ENCODE results near the gene C11orf24. TPM values are rescaled to one million over a fixed set of nuclear protein-coding genes. Genes with fewer than 3 reads are reported as not detected.

C11orf24 gene
- polyA plus RNA-seq, 1 of the 3 experiments (the other 2 are of a cell fraction), result 50.9 TPM

DNA sequence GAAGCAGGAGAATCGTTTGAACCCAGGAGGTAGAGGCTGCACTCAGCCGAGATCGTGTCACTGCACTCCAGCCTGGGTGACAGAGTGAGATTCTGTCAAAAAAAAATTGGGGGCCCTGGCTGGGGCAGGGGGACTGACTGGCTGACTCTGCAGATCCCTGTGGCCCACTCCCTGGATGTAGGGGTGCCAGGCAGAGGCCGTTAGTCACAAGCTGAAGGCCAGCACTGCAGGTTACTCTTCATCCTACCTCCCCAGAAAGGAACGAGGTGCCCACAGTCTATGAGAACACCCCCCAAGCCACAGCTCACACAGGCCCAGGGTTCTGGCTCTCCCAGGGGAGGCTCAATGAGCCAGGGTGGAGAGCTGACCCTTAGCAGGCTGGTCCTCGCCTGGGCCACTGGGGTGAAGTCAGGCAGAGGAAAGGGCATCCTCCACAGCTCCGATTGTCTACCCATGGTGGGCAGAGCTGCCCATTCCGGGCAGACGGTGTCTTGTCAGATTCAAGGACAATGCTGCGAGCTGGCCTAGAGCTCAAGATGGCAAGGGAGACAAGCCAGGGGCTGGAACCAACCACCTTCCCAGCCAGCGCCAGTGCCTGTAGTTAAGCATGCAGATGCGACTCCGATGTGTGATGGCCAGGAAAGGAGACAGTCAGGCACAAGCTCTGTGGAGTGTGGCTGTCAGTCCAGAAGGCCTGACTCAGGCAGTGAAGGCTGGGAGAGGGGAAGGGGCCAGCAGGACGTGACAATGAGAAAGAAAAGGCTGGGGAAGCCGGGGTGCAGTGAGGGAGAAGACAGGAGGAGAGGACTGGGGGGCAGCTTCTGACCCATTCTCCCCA, 12.4 kb downstream of the C11orf24 start:
- POLR2A ChIA-PET, result interaction anchor here (2.8 kb wide), 1 partner anchor 12 kb away, joined by 13 read pairs; the partner anchor contains the start of gene C11orf24
- TF ChIP-seq FOXM1 (IDR thresholded peaks at IDR 0.05; ENCODE audit: low read depth), result no peak
- no peak for TF ChIP-seq YY1 (IDR thresholded peaks at IDR 0.05; ENCODE audit: low read depth)
- TF ChIP-seq, protein P1, sequence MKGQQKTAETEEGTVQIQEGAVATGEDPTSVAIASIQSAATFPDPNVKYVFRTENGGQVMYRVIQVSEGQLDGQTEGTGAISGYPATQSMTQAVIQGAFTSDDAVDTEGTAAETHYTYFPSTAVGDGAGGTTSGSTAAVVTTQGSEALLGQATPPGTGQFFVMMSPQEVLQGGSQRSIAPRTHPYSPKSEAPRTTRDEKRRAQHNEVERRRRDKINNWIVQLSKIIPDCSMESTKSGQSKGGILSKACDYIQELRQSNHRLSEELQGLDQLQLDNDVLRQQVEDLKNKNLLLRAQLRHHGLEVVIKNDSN (IDR thresholded peaks at IDR 0.05; ENCODE audit: borderline replicate concordance, low read depth), result no peak
- Histone ChIP-seq H3K36me3 (replicated peaks in 1 of 2; ENCODE audit: control insufficient read depth in 1 of 2, insufficient read depth in 2 of 2, low read length in 1 of 2) (peaks cover 0 to 34% of the 10 kb centered on the region in 2 experiments), H3K9me3 (no peaks in the 10 kb centered on the region), H3K4me3 (ENCODE audit: low read depth in 2 of 2, low read length in 1 of 2) (no peak overlapping the region), H3K27me3 (ENCODE audit: insufficient read depth) (no peaks in the 10 kb centered on the region), H2AFZ (ENCODE audit: low read depth) (no peak overlapping the region), H4K20me1 (ENCODE audit: insufficient read depth) (no peaks in the 10 kb centered on the region), H3K79me2 (ENCODE audit: insufficient read depth) (no peaks in the 10 kb centered on the region), H3K4me2 (no peak overlapping the region), H3K4me1 (ENCODE audit: control insufficient read depth in 1 of 2, insufficient read depth in 2 of 2, low read depth in 1 of 2, low read length in 1 of 2) (peaks cover 0 to 4% of the 10 kb centered on the region in 2 experiments; a peak in 2 of 4 replicates), H3K9me2 (no peaks in the 10 kb centered on the region), H3K9ac (no peak overlapping the region), H3F3A (replicated peaks; ENCODE audit: insufficient read depth) (no peaks in the 10 kb centered on the region), H3K27ac (ENCODE audit: low read depth in 2 of 2, low read length in 1 of 2) (no peak overlapping the region)
- 90% methylated on average over 9 of the region's 15 CpGs for WGBS (ENCODE audit: low lambda C conversion rate)
- CTCF ChIA-PET, result interaction anchor here (0.7 to 11.3 kb wide), 9 partner anchors 9 to 190 kb away, joined by 3 to 170 read pairs (median 14); partner anchors contain the start of gene C11orf24
- no peak for DNase-seq

DNA sequence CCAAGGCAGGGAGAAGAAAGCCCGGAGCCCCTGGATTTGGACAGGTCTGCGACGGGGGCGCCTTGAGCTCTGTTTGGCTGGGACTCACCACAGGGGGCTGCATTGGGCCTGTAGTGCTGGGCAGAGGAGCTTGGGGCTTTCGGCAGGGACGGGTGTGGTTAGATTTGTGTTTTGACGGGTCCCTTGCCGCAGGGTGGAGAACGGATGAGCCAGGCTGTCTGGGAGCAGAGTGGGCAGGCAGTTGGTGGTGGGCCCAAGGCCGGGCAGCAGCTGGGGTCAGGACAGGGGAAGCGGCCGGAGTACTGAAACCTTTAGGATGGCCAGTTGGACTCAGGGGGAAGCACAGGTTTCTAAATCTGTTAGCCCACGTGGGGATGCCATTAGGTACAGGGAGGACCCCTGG, 13.4 kb downstream of the C11orf24 start:
- H3K4me3 ChIP-seq (ENCODE audit: low read depth in 2 of 2, low read length in 1 of 2), result no peak overlapping the region
- no peak for DNase-seq
- ChIA-PET POLR2A (interaction anchor here (2.8 kb wide), 1 partner anchor 13 kb away, joined by 13 read pairs; the partner anchor contains the start of gene C11orf24), CTCF (interaction anchor here (0.9 to 11.3 kb wide), 28 partner anchors 8 to 198 kb away, joined by 3 to 170 read pairs (median 6); partner anchors contain the start of gene C11orf24)
- H3F3A ChIP-seq (replicated peaks; ENCODE audit: insufficient read depth), result no peaks in the 10 kb centered on the region
- H3K36me3 ChIP-seq (replicated peaks in 1 of 2; ENCODE audit: control insufficient read depth in 1 of 2, insufficient read depth in 2 of 2, low read length in 1 of 2), result peaks cover 0 to 27% of the 10 kb centered on the region in 2 experiments
- H2AFZ ChIP-seq (ENCODE audit: low read depth), result no peak overlapping the region
- TF ChIP-seq RAD21 (IDR thresholded peaks at IDR 0.05; ENCODE audit: low read length) (no peak), SIN3A (IDR thresholded peaks at IDR 0.05; ENCODE audit: borderline replicate concordance, low read depth, low read length) (no peak), EP300 (IDR thresholded peaks at IDR 0.05; ENCODE audit: borderline replicate concordance in 1 of 2, low read depth in 1 of 2, low read length in 1 of 2) (no peak), EZH2phosphoT487 (IDR thresholded peaks at IDR 0.05; ENCODE audit: borderline replicate concordance, low read depth) (no peak), FOSL2 (IDR thresholded peaks at IDR 0.05; ENCODE audit: borderline replicate concordance, low read depth) (no peak), CHD2 (IDR thresholded peaks at IDR 0.05; ENCODE audit: low read length, partially characterized antibody) (no peak), GATA2 (CRISPR knock-in tag; IDR thresholded peaks at IDR 0.05) (no peak), NFIC (IDR thresholded peaks at IDR 0.05; ENCODE audit: borderline replicate concordance) (no peak), SMC3 (IDR thresholded peaks at IDR 0.05; ENCODE audit: low read depth, low read length) (no peak), TAF1 (IDR thresholded peaks at IDR 0.05; ENCODE audit: borderline replicate concordance, low read depth, low read length) (no peak), YY1 (IDR thresholded peaks at IDR 0.05; ENCODE audit: low read depth) (no peak), MEF2A (IDR thresholded peaks at IDR 0.05; ENCODE audit: borderline replicate concordance, low read depth) (no peak)
- TF ChIP-seq, protein P1 (IDR thresholded peaks at IDR 0.05; ENCODE audit: borderline replicate concordance, low read depth), result no peak
- TF ChIP-seq, protein P2, sequence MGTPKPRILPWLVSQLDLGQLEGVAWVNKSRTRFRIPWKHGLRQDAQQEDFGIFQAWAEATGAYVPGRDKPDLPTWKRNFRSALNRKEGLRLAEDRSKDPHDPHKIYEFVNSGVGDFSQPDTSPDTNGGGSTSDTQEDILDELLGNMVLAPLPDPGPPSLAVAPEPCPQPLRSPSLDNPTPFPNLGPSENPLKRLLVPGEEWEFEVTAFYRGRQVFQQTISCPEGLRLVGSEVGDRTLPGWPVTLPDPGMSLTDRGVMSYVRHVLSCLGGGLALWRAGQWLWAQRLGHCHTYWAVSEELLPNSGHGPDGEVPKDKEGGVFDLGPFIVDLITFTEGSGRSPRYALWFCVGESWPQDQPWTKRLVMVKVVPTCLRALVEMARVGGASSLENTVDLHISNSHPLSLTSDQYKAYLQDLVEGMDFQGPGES (IDR thresholded peaks at IDR 0.05; ENCODE audit: low read depth, low read length), result no peak
- TF ChIP-seq, protein P3, sequence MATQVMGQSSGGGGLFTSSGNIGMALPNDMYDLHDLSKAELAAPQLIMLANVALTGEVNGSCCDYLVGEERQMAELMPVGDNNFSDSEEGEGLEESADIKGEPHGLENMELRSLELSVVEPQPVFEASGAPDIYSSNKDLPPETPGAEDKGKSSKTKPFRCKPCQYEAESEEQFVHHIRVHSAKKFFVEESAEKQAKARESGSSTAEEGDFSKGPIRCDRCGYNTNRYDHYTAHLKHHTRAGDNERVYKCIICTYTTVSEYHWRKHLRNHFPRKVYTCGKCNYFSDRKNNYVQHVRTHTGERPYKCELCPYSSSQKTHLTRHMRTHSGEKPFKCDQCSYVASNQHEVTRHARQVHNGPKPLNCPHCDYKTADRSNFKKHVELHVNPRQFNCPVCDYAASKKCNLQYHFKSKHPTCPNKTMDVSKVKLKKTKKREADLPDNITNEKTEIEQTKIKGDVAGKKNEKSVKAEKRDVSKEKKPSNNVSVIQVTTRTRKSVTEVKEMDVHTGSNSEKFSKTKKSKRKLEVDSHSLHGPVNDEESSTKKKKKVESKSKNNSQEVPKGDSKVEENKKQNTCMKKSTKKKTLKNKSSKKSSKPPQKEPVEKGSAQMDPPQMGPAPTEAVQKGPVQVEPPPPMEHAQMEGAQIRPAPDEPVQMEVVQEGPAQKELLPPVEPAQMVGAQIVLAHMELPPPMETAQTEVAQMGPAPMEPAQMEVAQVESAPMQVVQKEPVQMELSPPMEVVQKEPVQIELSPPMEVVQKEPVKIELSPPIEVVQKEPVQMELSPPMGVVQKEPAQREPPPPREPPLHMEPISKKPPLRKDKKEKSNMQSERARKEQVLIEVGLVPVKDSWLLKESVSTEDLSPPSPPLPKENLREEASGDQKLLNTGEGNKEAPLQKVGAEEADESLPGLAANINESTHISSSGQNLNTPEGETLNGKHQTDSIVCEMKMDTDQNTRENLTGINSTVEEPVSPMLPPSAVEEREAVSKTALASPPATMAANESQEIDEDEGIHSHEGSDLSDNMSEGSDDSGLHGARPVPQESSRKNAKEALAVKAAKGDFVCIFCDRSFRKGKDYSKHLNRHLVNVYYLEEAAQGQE (IDR thresholded peaks at IDR 0.05; ENCODE audit: low read depth, low read length), result no peak
- TF ChIP-seq, protein P4, sequence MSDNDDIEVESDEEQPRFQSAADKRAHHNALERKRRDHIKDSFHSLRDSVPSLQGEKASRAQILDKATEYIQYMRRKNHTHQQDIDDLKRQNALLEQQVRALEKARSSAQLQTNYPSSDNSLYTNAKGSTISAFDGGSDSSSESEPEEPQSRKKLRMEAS (IDR thresholded peaks at IDR 0.05; ENCODE audit: low read depth), result no peak
- no peaks in the 10 kb centered on the region for H3K9me3 ChIP-seq
- no peak overlapping the region for H3K9ac ChIP-seq
- H3K79me2 ChIP-seq (ENCODE audit: insufficient read depth), result no peaks in the 10 kb centered on the region
- H3K27me3 ChIP-seq (ENCODE audit: insufficient read depth), result no peaks in the 10 kb centered on the region
- no peak overlapping the region for H3K4me2 ChIP-seq
- WGBS (ENCODE audit: low lambda C conversion rate), result 99% methylated on average over 13 of the region's 13 CpGs
- H3K4me1 ChIP-seq (ENCODE audit: control insufficient read depth in 1 of 2, insufficient read depth in 2 of 2, low read depth in 1 of 2, low read length in 1 of 2), result peaks cover 0 to 4% of the 10 kb centered on the region in 2 experiments; a peak in 2 of 4 replicates
- no peaks in the 10 kb centered on the region for H4K20me1 ChIP-seq (ENCODE audit: insufficient read depth)
- no peak overlapping the region for H3K27ac ChIP-seq (ENCODE audit: low read depth in 2 of 2, low read length in 1 of 2)
- H3K9me2 ChIP-seq, result no peaks in the 10 kb centered on the region

All from SK-N-SH (cell line).